ENCODE measurements around the gene ALOX15B.

Gene ALOX15B

DNA sequence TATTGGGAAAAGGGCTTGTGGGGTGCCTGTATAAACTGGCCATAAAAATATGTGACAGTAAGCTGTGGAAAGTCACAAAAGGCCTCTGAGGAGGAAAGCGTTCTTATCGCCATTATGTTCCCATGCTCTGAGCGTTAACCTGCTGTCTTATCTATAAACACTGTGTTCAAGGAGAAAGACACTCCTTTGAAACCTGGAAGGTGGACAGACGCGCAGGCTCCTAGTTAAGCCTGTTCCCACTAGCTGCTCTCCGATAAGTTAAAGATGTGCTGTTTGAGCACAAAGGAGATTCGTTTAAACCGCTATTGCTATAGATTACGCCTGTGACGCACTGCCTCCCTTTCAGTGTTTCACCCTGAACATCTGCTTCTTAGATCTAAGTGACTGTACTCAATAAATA, 43.4 kb downstream of the ALOX15B start:
- DNase-seq = no peak

- no peak for DNase-seq
Measured at GRCh38 chr17:8084250-8084649, 45.4 kb downstream of the ALOX15B start.

- DNase-seq = no peak
Measured at GRCh38 chr17:8087075-8087951, 48.5 kb downstream of the ALOX15B start, which contains the start of gene ALOX12B. Gene ALOX12B (minus strand): TSS chr17:8087716. CDS start chr17:8087442, 274 bp downstream.

- no peak for DNase-seq
Measured at GRCh38 chr17:8087952-8088230, 49.0 kb downstream of the ALOX15B start.

DNA sequence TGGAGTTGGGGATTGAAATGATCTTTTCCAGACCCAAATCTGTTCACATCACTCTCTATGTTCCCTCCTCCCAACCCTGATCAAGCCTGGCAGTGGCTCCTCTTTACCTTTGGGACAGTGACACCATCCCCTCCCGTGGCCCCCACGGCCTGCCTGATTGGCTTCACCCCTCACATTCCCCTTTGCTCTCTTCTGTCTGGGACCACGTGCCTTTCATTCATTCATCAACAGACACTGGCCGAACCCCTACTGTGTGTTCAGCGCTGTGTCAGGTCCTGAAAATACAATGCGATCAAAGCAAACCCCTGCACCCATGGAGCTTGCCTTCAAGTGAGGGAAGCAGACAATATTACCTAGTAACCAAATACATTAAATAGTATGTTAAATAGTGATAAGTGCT, 50.9 kb downstream of the ALOX15B start:
- DNase-seq = no peak

DNA sequence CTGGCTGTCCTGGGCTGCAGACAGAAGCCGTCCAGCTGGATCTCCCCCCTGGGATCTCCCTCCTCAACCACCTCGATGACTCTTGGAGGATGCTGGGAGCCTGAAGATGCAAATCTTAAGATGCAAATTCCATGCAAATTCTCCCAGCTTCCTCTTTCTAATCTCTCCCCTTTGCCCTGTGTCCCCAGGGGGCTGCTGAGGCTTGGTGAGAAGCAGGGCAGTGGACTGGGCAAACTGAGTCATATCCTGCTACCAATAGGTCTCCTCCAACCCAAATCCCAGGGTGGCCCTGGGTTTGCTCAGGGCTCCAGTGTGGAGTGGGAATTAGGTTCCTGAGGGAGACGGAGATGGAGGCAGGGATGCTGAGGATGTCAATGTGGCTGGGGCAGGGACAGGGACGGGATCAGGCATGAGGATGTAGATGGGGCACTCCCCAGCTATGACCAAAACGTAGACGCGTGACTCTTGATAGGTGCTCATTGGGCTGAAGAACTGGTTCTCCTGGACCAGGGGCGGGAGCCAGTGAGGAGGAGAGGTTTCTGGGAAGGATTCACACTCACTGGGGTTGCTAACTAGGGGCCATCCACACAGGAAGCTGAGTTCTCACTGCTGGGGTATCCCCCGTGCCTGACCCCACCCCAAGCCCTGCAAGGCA, 52.3 kb downstream of the ALOX15B start:
- no peak for DNase-seq

DNA sequence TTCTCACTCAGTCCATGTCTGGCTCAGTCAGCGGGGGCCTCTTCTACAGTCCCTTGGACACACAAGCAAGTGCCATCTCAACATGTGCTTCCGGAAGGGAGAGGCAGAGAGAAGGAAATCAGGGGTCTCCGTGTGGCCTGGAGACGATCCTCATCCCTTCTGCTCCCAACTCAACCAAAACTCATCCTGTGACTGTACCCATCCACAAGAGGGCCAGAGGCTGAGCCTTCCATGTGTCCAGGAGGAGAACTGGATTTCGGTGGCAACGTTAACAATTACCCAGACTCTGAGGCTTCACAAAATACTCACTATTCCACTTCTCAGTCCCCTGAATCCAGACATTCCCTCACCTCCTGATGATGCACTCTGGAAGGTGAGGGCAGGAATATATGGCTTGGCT, 56.5 kb downstream of the ALOX15B start:
- DNase-seq = no peak

DNA sequence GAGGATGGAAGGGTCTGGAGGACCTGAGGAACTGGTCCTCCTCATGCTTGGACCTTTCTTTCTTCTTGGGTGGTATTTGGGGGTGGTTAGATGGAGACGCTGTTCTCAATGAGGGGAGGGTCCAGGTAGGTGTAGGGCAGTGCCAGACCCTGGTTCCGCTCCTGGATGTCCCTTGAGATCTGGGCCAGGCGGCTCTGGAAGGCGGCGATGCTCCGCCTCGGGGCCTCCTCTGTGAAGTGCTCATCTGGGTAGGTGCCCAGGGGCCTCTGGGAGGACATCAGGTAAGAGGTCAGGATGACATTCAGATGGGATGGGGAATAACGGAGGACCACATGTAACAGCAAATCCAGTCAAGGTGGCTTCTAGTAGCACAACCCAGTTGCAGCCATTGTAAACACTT, 57.7 kb downstream of the ALOX15B start:
- DNase-seq = no peak
